ENCODE measurements around the gene ZMYM2.

The ZMYM2 gene

DNA sequence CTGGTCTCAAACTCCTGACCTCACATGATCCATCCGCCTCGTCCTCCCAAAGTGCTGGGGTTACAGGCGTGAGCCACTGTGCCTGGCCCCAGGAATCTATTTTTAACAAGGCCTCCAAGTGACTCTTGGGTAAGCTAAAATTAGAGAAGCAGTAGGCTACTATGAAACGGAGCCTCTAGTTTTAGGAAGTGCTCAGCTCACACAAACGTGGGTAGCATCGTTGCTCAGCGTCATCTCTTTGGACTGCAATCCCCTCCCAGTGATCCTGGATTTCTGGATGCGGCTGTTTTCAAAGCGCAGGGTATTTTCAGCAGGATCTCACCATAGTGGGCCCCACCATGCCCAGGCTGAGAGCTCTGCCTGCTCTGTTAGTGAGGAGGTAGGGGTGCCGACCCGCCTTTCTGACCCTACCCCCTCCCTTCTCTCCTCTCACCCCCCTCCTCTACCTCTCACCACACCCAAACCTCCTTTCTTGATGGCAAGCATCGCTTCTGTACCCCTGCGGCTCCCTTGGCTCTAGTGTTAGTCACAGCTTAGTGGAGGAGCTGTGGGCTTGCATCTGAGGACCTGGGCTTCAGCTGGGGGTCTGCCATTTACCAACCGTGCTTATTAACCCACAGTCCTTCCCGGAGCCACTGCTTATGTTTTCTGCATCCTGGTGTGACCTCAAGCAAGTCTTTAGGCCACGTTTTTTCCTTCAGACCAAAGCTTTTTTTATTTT lies 168.2 kb downstream of the ZMYM2 start:
- no peak for DNase-seq (ENCODE audit: low read depth)
- H3K4me3 ChIP-seq (ENCODE audit: low read length): no peak overlapping the region
- TF ChIP-seq CTCF (conservative IDR thresholded peaks at IDR 0.05; ENCODE audit: low read depth, low read length): no peak

DNA sequence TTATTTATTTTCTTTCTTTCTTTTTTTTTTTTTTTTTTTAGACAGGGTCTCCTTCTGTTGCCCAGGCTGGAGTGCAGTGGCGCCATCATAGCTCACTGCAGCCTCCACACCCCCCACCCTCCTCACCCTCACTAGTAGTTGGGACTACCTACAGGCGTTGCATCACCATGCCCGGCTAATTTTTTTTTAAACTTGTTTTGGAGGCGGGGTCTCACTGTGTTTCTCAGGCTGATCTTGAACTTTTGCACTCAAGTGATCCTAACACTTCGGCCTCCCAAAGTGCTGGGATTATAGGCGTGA lies 168.7 kb downstream of the ZMYM2 start:
- TF ChIP-seq CTCF (conservative IDR thresholded peaks at IDR 0.05; ENCODE audit: low read depth, low read length): no peak
- peak overlapping the region; percentile 52 for H3K4me3 ChIP-seq (ENCODE audit: low read length)
- DNase-seq (ENCODE audit: low read depth): no peak

DNA sequence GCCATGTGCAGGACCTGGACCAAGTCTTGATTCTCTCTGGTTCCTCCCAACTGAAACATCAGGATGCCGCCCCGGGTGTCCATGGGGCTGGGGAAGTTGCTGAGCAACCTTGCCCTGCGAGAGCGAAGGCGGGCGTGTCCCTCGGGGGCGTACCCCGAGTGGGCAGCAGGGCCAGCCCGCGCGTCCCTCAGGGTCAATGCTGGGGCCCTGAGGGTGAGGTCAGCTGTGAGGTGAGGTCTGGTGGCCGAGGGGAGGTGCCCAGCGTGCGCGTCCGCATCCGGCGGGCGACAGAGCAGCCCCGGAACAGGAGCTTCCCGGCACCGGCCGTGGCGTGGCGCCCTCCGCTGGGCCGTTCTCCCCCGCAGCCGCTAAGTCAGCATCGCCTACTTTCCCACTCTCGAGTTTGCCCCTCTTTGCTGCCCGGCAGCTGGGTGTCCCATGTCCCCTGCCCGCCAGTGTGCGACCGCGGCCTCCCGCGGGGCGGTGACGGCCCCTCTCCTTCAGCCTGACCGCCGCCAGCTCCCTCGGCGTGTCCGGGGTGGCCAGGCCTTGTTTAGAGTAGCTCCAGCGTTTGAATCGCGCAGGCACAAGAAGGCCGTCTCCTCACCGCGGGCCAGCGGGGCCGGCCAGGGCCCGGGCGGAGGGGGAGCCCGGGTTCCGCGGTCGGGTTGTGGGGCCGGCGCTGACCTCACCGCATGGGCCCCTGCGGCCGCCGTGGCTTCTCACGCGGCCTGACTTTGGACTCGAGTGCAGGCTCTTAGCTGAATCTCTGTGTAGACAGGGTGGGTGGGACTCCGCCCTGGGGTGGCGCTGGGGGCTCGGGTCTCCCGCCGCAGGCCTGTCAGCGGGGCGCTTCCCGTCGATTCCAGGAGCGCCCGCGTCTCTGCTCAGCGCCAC lies 169.3 kb downstream of the ZMYM2 start:
- DNase-seq (ENCODE audit: low read depth): no peak
- peak overlapping the region; percentile 52 for H3K4me3 ChIP-seq (ENCODE audit: low read length)
- TF ChIP-seq CTCF (conservative IDR thresholded peaks at IDR 0.05; ENCODE audit: low read depth, low read length): peak; percentile 54

DNA sequence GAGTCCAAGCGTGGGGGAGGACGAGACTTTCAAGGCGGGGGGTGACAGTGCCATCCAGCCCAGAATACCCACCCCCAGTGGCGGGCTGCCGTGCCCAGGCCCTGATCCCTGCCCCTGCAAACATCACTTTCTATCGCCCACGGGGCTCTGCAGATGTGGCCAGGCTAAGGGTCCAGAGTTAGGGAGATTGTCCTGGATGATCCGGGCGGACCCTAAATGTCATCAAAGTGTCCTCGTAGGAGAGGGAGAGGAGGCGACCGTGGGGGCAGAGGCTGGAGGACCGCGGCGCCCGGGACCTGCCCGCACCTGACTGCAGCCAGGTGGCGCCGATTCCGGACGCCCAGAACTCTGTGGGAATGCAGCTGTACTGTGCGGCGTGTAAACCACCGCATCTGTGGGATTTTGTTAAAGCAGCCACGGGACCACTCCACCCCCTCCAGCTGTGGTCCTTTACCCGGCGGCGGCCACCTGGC lies 170.0 kb downstream of the ZMYM2 start:
- TF ChIP-seq CTCF (conservative IDR thresholded peaks at IDR 0.05; ENCODE audit: low read depth, low read length): peak; percentile 42
- DNase-seq (ENCODE audit: low read depth): no peak

DNA sequence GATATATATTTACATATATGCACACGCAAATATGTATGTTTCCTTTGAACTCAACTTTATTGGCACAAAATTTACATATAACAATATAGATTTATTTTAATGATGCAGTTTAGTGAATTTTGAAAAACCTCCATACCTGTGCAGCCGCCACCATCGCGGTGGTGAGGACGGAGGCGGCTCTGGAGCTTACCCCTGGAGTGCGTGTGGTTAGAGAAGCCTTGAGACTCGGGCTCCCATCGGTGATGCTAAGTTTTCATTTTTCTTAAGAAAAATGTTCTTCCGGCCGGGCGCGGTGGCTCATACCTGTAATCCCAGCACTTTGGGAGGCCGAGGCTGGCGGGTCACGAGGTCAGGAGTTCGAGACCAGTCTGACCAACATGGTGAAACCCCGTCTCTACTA lies 170.5 kb downstream of the ZMYM2 start:
- no peak for DNase-seq (ENCODE audit: low read depth)
- no peak for TF ChIP-seq CTCF (conservative IDR thresholded peaks at IDR 0.05; ENCODE audit: low read depth, low read length)
- H3K4me3 ChIP-seq (ENCODE audit: low read length): no peak overlapping the region

More for the DNA sequence above, 170.0 kb downstream of the ZMYM2 start:
- peak overlapping the region; percentile 52 for H3K4me3 ChIP-seq (ENCODE audit: low read length)

DNA sequence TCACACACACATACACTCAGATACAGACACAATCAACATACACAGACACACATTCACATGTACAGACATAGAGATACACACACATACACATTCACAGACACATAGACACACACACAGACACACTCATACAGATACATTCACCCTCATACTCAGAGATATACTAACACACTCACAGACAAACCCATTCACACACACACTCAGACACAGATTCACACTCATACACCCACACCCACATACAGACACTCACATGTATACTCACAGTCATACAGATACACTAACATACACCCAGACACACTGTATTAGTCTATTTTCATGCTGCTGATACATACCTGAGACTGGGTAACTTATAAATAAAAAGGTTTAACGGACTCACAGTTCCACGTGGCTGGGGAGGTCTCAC lies 171.5 kb downstream of the ZMYM2 start:
- no peak for DNase-seq (ENCODE audit: low read depth)
- no peak for TF ChIP-seq CTCF (conservative IDR thresholded peaks at IDR 0.05; ENCODE audit: low read depth, low read length)
- no peak overlapping the region for H3K4me3 ChIP-seq (ENCODE audit: low read length)

Data from retinal pigment epithelial cell (primary cell).